Lower leg skin (tissue), 4 donors: Measurements from ENCODE around the gene CASP7. TPM values are rescaled to one million over a fixed set of nuclear protein-coding genes. Genes with fewer than 3 reads are reported as not detected.

Experiments
- DNase-seq, 2 donors: peaks; one replicate each; pipeline ENCODE4 v3.0.0-alpha.2; 2019; ENCODE audit warnings: low spot score in 2 of 2
- H3K4me3 ChIP-seq: fragments of 200-600 bp; sonication (generic); 2 replicates; pipeline ENCODE4 v1.5.1; 2017; ENCODE audit warnings: mild to moderate bottlenecking, low read depth; ENCODE audit not compliant: poor library complexity, severe bottlenecking
- POLR2A ChIP-seq, 2 donors: fragments of 450-650 bp; IDR thresholded peaks; one replicate each; pipeline ENCODE4 v1.6.1; 2016 to 2017; ENCODE audit warnings: antibody characterized with exemption in 2 of 2, mild to moderate bottlenecking in 1 of 2, moderate library complexity in 1 of 2
- WGBS, 2 donors: methylation state at CpG; one replicate each; pipeline ENCODE4 v1.1.5; 2018; 5-methylcytosine and 5-hydroxymethylcytosine counted together
- intact Hi-C: fragments of 100-400 bp; cut with DNase I; formaldehyde crosslinking; loops from one replicate; pipeline ENCODE4 v1.15.0; 2023; ENCODE audit warnings: low total_unique reads
- total RNA-seq, 4 donors: library from RNA; depleted of rRNA; stranded (reverse); fragments of >200 nt; gene quantifications; one replicate each; pipeline ENCODE4 v1.1.0, GENCODE V29; 2016
- TF ChIP-seq, protein P1 (sequence below), 3 donors: fragments of 450-650 bp; IDR thresholded peaks; one replicate each; pipeline ENCODE4 v1.5.1; 2016; ENCODE audit warnings: antibody characterized with exemption in 3 of 3, mild to moderate bottlenecking in 3 of 3, moderate library complexity in 2 of 3

CASP7 gene
- total RNA-seq, 4 donors from 2014 or later, result 18.3 to 30.8 (median 23.5) TPM

GRCh38 chr10:113709221-113709838 is 29.6 kb downstream of the CASP7 start:
- H3K4me3 ChIP-seq, result no peak overlapping the region
- no peak for DNase-seq
- TF ChIP-seq, protein P1, sequence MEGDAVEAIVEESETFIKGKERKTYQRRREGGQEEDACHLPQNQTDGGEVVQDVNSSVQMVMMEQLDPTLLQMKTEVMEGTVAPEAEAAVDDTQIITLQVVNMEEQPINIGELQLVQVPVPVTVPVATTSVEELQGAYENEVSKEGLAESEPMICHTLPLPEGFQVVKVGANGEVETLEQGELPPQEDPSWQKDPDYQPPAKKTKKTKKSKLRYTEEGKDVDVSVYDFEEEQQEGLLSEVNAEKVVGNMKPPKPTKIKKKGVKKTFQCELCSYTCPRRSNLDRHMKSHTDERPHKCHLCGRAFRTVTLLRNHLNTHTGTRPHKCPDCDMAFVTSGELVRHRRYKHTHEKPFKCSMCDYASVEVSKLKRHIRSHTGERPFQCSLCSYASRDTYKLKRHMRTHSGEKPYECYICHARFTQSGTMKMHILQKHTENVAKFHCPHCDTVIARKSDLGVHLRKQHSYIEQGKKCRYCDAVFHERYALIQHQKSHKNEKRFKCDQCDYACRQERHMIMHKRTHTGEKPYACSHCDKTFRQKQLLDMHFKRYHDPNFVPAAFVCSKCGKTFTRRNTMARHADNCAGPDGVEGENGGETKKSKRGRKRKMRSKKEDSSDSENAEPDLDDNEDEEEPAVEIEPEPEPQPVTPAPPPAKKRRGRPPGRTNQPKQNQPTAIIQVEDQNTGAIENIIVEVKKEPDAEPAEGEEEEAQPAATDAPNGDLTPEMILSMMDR (IDR thresholded peaks at IDR 0.05), result no peak
- TF ChIP-seq POLR2A (IDR thresholded peaks at IDR 0.05), result no peak
- WGBS, 2 donors, result 60 to 72% methylated on average over 8 of the region's 8 CpGs
- intact Hi-C loops, result loop anchor here (5.0 kb wide), 1 partner anchor 393 kb away; no protein-coding TSS in a partner anchor

DNA sequence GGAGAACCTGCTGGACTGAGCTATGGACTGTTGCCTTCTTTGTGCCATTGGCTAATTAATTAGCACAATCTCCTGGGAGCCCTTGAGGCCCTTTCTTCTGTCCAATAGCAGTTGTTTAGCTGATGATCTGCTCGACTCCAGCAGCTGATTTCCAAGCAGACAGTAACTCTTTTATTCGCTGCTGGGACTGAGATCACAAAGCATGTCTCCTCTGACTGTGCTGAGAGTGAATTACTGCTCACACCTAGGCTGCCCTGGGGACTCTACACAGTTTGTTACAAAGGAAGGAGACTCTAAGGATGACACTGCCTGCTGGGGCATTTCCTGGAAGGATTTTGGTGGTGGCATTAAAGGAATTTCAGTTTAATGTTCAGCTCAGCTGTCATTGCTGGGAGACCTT is 31.4 kb downstream of the CASP7 start:
- 48 to 65% methylated on average over 2 of the region's 2 CpGs for WGBS, 2 donors
- no peak for DNase-seq
- H3K4me3 ChIP-seq, result no peak overlapping the region
- intact Hi-C loops, result no loop called here
- no peak for TF ChIP-seq POLR2A (IDR thresholded peaks at IDR 0.05)
- TF ChIP-seq, protein P1 (IDR thresholded peaks at IDR 0.05), result no peak

- no peak for TF ChIP-seq POLR2A (IDR thresholded peaks at IDR 0.05)
- TF ChIP-seq, protein P1 (IDR thresholded peaks at IDR 0.05), result no peak
- no peak overlapping the region for H3K4me3 ChIP-seq
- WGBS, 2 donors, result 87 to 92% methylated on average over 3 of the region's 3 CpGs
- intact Hi-C loops, result no loop called here
- no peak for DNase-seq
Measured at GRCh38 chr10:113712024-113712423, 32.3 kb downstream of the CASP7 start.

- no peak for DNase-seq
- 71 to 74% methylated on average over 8 of the region's 8 CpGs for WGBS, 2 donors
- intact Hi-C loops, result no loop called here
- H3K4me3 ChIP-seq, result no peak overlapping the region
- TF ChIP-seq POLR2A (IDR thresholded peaks at IDR 0.05), result no peak
- TF ChIP-seq, protein P1 (IDR thresholded peaks at IDR 0.05), result no peak
Measured at GRCh38 chr10:113712755-113713639, 33.3 kb downstream of the CASP7 start.

GRCh38 chr10:113713640-113713982 is 33.9 kb downstream of the CASP7 start:
- TF ChIP-seq, protein P1 (IDR thresholded peaks at IDR 0.05), result no peak
- no peak for TF ChIP-seq POLR2A (IDR thresholded peaks at IDR 0.05)
- DNase-seq, result no peak
- intact Hi-C loops, result no loop called here
- H3K4me3 ChIP-seq, result no peak overlapping the region
- WGBS, 2 donors, result 55 to 60% methylated on average over 2 of the region's 2 CpGs
